Smooth muscle cell of bladder (primary cell): Measurements from ENCODE around the gene CUZD1. TPM values are rescaled to one million over a fixed set of nuclear protein-coding genes. Genes with fewer than 3 reads are reported as not detected.

Source experiments
- total RNA-seq: library from RNA; depleted of rRNA; stranded (reverse); fragments of >200 nt; gene quantifications from 2 replicates; pipeline ENCODE4 v1.2.3, GENCODE V29; 2014

Gene CUZD1
- 0.43 and 0.55 TPM in 2 replicates for total RNA-seq

GRCh38 chr10:122845783-122846332 lies at the start of gene CUZD1:
Gene CUZD1, minus strand, starts transcription at chr10:122845857. Its CDS starts 14 bp downstream, at chr10:122845843.

GRCh38 chr10:122879339-122880273 lies 33.9 kb upstream of the CUZD1 start, which contains the start of gene FAM24B:
Gene FAM24B, minus strand, starts transcription at chr10:122879581. Its CDS starts 29,066 bp downstream, at chr10:122850515.

Other genes starting within 250 kb of the CUZD1 start
- gene C10orf120, start 146.0 kb downstream of the CUZD1 start, total RNA-seq = not detected in 2 replicates
- gene FAM24B, start 33.7 kb upstream of the CUZD1 start, total RNA-seq = 2.6 and 2.7 TPM in 2 replicates
- not detected in 2 replicates for gene FAM24A, start 64.8 kb upstream of the CUZD1 start, total RNA-seq
- gene C10orf88, start 108.4 kb upstream of the CUZD1 start, total RNA-seq = 12.9 and 13.2 TPM in 2 replicates
- gene PSTK, start 134.5 kb upstream of the CUZD1 start, total RNA-seq = 4.3 and 4.7 TPM in 2 replicates
- gene IKZF5, start 162.9 kb upstream of the CUZD1 start, total RNA-seq = 1.6 and 1.9 TPM in 2 replicates
- gene ACADSB, start 163.1 kb upstream of the CUZD1 start, total RNA-seq = 6.8 and 8.0 TPM in 2 replicates